ENCODE data around the gene ARL16. TPM values are rescaled to one million over a fixed set of nuclear protein-coding genes. Genes with fewer than 3 reads are reported as not detected.

The ARL16 gene
- total RNA-seq, 1 donor from 2014 or later: 55.2 TPM

GRCh38 chr17:81717766-81718089 is 34.1 kb upstream of the ARL16 start:
- no peaks in the 10 kb centered on the region for H3K36me3 Mint-ChIP-seq (ENCODE audit: unreplicated experiment)
- no peak overlapping the region for H3K27ac Mint-ChIP-seq (ENCODE audit: unreplicated experiment)
- H3K27me3 Mint-ChIP-seq (ENCODE audit: unreplicated experiment): peaks cover 11% of the 10 kb centered on the region
- peaks cover 7% of the 10 kb centered on the region for H3K9me3 Mint-ChIP-seq (ENCODE audit: unreplicated experiment)
- TF ChIP-seq CTCF (IDR thresholded peaks at IDR 0.05; ENCODE audit: partially characterized antibody, unreplicated experiment): no peak
- no peak for DNase-seq
- H3K4me3 Mint-ChIP-seq (ENCODE audit: unreplicated experiment): no peak overlapping the region
- peaks cover 6% of the 10 kb centered on the region for H3K4me1 Mint-ChIP-seq (ENCODE audit: low read depth, unreplicated experiment)

- H3K4me1 Mint-ChIP-seq (ENCODE audit: low read depth, unreplicated experiment): peaks cover 6% of the 10 kb centered on the region
- no peak overlapping the region for H3K27ac Mint-ChIP-seq (ENCODE audit: unreplicated experiment)
- no peak overlapping the region for H3K4me3 Mint-ChIP-seq (ENCODE audit: unreplicated experiment)
- H3K36me3 Mint-ChIP-seq (ENCODE audit: unreplicated experiment): no peaks in the 10 kb centered on the region
- H3K9me3 Mint-ChIP-seq (ENCODE audit: unreplicated experiment): peaks cover 7% of the 10 kb centered on the region
- no peak for TF ChIP-seq CTCF (IDR thresholded peaks at IDR 0.05; ENCODE audit: partially characterized antibody, unreplicated experiment)
- H3K27me3 Mint-ChIP-seq (ENCODE audit: unreplicated experiment): peaks cover 12% of the 10 kb centered on the region
- no peak for DNase-seq
Measured at GRCh38 chr17:81717049-81717765, 33.6 kb upstream of the ARL16 start.

- no peak for TF ChIP-seq CTCF (IDR thresholded peaks at IDR 0.05; ENCODE audit: partially characterized antibody, unreplicated experiment)
- DNase-seq: no peak
- Mint-ChIP-seq H3K4me1 (ENCODE audit: low read depth, unreplicated experiment) (peaks cover 6% of the 10 kb centered on the region), H3K27me3 (ENCODE audit: unreplicated experiment) (peaks cover 9% of the 10 kb centered on the region), H3K9me3 (ENCODE audit: unreplicated experiment) (peaks cover 4% of the 10 kb centered on the region), H3K36me3 (ENCODE audit: unreplicated experiment) (no peaks in the 10 kb centered on the region), H3K27ac (ENCODE audit: unreplicated experiment) (no peak overlapping the region), H3K4me3 (ENCODE audit: unreplicated experiment) (no peak overlapping the region)
Measured at GRCh38 chr17:81716674-81716996, 33.0 kb upstream of the ARL16 start.

- no peak for DNase-seq
- Mint-ChIP-seq H3K27ac (ENCODE audit: unreplicated experiment) (no peak overlapping the region), H3K27me3 (ENCODE audit: unreplicated experiment) (peaks cover 8% of the 10 kb centered on the region), H3K9me3 (ENCODE audit: unreplicated experiment) (peaks cover 3% of the 10 kb centered on the region), H3K4me1 (ENCODE audit: low read depth, unreplicated experiment) (peaks cover 5% of the 10 kb centered on the region), H3K4me3 (ENCODE audit: unreplicated experiment) (no peak overlapping the region), H3K36me3 (ENCODE audit: unreplicated experiment) (no peaks in the 10 kb centered on the region)
- no peak for TF ChIP-seq CTCF (IDR thresholded peaks at IDR 0.05; ENCODE audit: partially characterized antibody, unreplicated experiment)
Measured at GRCh38 chr17:81715872-81716673, 32.5 kb upstream of the ARL16 start.

Data from glutamatergic neuron (in vitro differentiated cells).